NCI-H1694 treated with DMSO at 0.1 percent for 48 hours (cell line): ENCODE measurements around the gene TREX2.
A peak's percentile ranks its signal among the peaks of the same experiment; 100 is the strongest.

Experiments used
- DNase-seq: peaks from one replicate; lab custom pipeline; 2025; lab: John Stamatoyannopoulos, UW

Gene TREX2, protein sequence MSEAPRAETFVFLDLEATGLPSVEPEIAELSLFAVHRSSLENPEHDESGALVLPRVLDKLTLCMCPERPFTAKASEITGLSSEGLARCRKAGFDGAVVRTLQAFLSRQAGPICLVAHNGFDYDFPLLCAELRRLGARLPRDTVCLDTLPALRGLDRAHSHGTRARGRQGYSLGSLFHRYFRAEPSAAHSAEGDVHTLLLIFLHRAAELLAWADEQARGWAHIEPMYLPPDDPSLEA

DNA sequence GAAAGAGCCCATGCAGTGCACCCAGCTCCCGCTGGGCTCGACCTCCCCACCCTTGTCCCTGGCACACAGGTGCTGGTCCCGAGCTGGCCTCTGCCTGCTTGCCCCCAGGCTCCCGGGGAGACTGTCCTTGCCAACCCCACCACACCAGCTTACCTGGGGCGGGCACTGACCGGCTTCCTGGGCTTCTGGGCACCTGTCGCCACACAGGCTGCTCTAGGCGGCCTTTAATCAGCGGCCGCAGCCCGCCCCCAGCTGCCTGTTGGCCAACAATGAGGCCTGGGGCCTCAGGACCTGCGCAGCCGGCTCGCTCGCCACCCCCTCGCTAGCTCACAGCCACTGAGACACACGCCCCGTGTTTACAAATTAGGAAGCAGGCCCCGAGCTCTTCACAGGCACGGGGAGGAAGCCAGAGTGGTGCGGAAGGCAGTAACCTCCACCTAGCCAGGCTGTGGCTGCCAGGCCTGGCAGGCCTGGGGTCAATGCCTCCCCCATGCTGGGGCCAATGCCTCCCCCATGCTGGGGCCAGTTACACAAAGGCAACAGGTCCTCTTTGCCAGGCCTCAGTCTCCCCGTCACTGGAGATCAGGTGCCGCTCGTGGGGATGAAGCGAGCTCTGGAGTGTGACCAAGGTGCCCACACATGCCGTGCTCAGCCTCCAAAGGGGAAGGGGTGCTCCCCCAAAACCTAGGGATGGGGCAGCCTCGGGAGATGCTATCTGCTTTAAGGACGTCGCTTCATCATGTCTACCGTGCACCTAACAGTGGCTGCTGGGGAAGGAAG, at the start of gene TREX2:
Gene TREX2, minus strand, starts transcription at position 201 of the 780 bp plus-strand sequence. CDS start 626 bp downstream, outside the sequence.
- DNase-seq: no peak

DNA sequence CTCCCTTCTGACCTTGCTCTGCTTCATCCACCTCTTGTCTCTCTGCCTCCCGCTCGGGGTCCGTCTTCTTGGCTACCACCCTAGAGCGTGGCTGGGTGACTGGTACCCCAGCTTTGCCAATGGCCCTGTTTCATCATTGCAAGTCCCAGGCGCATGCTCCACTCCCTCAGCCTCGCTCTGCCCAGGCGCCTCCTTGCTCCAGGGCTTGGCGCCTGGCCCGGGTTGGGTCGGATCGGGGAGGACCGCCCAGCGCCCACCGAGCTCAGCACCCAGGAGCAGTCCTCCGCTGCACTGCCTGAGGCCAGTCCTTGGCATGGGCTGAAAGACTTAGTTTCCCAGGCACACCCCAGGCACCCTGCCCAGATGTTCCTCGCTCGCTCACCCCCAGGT, 49.5 kb upstream of the TREX2 start:
- DNase-seq: peak; percentile 54

DNA sequence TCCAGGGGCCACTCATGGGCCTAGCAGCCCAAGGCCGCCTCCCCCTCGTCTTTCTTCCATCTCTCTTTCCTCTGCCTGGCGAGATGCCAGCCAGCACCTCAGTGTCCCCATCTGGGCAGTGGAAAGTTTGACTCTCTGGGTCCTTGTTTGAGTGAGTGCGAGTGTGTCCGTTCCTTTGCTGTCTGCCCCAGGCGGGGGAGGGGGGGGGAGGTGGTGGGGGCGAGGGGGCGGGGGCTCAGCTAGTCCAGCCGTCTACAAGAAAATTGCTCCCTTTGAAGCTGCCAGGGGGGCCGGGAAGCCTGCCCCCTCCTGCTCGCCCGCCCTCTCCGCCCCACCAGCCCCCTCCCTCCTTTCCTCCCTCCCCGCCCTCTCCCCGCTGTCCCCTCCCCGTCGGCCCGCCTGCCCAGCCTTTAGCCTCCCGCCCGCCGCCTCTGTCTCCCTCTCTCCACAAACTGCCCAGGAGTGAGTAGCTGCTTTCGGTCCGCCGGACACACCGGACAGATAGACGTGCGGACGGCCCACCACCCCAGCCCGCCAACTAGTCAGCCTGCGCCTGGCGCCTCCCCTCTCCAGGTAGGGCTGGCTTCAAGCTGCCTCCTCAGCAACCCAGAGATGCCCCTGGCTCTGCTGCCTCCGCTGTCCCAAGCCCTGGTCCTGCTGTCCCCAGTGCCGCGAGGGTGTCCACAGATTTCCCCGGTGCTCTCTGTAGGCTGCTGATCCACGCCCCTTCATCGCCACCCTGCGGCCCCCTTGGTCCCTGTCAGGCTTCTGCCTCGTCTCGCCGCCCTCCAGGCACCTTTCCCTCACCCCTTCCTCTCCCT, 48.9 kb upstream of the TREX2 start, which contains the start of gene BGN:
Gene BGN, plus strand, starts transcription at position 440 of the 821 bp plus-strand sequence. CDS start 9,652 bp downstream, outside the sequence.
- DNase-seq: peak; percentile 56

DNA sequence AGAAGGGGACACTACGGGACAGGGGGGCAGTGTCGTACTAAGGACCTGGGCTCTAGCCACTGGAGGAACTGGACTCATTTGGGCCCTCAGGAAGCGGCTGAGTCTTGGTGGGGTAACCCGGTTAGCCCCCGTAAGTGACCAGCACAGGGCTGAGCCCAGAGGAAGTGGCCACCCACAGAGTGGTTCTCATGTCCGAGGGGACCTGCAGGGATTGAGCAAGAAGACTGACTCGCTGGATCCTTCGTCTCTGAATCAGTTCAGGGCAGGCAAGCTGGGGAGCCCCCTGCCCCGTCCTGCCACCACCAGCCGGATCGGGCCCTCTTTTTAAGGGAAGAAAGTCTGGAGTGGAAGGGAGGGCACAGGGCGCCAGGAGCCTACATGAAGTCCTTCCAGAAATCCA, 48.2 kb upstream of the TREX2 start:
- DNase-seq: no peak

DNA sequence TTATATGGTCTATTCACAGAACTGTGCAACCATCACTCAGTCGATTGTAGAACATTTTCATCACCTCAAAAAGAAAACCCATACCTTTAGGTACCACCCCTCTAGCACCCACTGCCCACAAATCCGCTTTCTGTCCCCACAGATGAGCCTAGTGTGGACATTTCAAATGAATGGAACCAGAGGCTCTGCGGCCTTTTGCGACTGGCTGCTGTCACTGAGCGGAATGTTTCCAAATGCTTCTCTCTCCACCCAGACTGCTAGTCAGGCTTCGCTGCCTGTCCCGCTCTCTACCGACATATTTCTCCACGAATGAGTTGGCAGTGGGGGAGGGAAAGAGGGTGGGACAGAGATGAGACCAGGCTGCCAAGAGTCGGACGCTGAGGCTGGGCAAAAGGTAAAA, 47.2 kb upstream of the TREX2 start:
- DNase-seq: no peak

DNA sequence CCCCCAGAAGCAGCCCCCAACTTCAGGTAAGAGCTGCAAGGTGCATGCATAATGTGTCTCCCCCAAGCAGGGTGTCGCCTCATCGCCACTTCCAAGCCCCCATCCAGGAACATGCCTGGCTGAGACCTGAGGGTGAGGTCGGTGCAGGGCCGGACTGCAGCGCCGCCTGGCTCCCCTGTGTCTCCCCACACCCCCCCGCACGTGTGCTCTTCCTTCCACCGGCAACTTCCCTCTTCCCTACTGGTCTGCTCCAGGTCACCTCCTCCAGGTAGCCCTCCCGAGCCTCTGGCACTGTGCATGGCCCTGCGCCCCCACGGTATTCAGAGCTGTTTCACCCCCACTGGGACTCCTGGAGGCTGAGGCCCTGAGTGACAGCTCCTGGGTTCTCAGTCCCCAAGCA, 46.7 kb upstream of the TREX2 start:
- no peak for DNase-seq

DNA sequence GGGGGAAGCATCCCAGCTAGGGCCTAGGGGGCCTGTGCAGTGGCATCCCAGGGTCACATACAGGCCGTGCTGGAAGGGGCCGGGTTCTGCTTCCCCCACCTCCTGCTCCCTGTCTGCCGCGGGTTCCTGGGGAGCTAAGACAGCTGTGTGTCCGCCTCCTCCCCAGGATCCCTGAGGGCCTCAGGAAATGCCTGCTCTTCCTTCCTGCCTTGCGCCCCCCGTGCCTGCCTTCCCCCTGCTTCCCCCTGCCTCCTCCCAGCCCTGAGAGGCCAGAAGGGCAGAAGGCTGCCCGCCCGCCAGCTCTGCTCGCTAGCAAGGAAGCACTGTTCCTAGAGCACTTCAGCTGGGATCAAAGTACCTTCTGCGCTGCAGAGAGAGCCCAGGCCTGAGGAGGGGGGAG, 46.1 kb upstream of the TREX2 start:
- DNase-seq: no peak

DNA sequence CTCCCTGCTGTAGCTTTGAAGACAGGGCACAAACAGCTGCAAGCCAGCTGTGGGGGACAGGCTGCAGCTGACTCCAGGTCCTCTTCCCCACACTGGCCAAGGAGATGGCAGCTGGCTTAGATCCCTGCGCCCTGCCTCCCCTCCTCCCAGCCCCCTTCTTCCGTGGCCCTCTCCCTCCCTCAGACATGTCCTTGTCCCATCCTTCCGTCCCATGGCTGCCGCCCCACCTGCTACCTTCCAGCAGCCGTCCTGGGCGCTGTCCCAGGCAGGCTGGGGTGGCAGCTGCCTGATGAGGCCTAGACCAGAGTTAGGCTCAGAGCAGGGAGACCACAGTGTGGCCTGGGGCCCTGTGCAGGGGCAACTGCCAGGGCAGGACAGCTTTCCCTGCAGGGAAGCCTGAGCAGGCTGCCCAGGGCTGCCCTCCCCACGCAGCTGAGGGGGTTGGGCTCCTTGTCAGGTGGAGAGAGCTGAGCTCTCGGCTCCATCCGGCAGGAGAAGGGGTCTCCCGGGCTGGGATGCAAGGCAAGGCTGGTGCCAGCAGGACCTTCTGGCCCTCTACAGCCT, 45.6 kb upstream of the TREX2 start:
- DNase-seq: no peak

DNA sequence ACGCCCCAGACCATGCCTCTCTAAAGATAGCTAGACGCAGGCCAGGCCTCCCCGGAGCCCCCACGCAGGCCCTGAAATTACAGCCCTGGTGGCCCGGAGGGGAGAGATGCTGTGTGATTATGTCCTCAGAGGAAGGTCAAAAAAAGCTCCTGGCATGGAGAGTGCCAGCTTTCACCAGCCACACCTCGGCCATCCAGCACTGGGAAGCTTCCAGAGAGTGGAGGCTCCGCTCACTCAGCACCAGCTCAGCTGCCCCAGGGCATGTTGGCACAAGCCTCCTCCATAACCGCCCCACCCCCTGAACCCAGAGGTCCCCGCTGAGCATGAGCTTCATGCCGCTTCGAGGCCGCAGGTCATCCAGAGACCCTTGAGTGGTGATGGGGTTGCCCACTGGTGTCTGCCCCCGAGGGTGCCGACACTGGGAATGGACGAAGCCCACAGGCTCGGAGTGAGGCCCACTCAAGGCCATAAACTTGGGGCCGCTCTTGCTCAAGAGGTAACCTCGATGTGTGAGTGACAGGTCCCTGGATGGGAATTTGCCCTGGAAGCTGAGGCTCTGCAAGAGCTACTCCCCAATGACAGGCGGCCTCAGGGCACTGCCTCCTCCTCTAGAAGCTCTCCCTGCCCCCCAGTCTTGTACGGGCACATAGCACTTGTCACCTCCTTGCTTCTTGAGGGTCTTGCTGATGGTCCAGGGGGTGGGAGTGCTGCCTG, 44.5 kb upstream of the TREX2 start:
- DNase-seq: no peak

DNA sequence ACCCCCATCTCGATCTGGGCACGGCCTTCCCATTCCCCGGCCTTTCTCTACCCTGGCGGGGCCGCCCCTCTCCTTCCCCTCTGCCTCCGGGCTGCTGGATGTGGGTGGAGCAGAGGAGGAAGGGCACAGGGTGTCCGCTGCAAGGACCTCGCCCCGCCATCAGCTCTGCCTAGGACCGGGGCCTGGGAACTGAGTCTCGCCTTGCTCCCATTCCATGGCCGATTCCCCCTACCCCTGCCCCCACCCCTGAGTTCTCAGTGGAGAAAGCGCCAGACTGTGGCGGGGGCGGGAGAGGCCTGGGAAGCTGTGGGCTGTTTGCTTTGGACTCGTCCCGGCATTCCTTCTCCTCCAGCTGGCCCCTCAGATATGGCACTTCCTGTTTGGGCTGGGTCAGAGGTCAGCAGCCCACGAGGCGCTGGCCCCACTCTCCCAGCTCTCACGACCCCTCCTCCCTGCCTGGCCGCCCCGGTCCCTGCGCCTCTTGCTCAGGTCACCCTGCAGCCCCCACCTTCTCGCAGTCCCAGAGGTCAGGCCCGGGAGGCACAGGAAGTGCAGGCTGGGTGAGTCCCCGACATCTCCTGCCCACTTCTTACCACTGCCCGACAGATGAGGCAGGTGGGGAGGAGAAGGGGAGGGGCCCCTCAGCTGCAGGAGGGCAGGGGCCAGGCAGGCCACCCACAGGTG, 42.5 kb upstream of the TREX2 start:
- no peak for DNase-seq

DNA sequence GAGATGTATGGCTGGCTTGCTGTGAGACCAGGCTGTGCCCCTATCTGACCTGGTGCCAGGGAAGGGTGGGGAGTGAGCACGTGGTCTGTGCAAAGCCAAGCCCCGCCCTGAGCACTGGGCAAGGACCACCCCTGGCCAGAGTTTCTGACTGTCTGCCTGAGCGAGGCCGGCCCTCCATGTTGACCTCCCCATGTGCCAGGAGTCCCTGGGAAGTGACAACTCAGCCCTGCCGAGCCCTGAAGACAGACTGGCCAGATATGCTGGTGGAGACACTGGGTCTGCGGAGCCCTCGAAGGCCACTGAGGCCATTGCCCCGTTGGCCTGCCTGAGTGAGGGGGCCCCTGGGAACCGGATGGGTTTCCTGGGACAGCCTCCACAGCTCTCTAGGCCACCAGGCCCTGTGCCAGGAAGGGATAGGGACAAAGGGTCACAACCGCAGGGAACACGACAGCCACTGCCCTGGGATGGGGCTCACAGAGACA, 41.8 kb upstream of the TREX2 start:
- no peak for DNase-seq

DNA sequence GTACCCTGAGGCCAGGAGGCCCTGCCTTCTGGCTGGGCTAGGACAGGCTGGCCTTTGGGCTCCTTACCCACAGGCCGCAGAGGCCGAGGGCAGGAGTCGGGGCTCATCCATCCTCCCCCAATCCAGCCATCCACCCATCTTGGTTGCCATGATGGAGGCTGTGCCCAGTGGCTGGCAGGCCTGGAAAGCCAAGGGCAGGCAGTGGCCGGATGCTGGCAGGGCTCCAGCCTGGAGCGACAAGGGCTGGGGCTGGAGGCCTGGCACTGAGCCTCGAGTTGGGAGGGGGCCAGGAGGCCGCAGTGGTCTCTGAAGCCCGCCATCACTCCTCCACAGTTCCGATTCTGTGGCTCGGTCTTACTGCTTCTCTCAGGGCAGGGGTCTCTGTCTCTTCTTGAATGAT, 40.3 kb upstream of the TREX2 start:
- DNase-seq: no peak

DNA sequence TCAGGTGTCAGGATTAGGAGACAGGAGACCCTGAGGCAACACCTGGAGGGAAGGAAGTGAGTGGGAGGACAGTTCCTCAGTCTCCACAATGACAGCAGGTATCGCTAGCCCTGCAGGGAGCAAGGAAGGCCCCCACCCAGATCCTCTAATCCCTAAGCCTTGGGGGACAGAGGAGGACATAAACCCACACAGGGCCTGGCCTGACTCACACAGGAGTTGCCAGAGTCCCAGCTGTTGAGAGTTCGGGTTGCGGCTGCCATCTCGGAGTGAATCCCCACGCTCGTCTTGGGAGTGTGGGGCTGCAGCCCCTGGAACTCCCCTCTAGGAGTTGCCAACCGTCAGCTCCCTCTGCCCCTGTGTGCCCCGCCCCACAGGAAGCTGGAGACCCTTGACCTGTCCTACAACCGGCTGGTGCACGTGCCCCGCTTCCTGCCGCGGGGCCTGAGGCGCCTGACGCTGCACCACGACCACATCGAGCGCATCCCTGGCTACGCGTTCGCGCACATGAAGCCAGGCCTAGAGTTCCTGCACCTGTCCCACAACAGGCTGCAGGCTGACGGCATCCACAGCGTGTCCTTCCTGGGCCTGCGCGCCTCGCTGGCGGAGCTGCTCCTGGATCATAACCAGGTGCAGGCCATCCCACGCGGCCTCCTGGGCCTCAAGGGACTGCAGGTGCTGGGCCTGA, 39.7 kb upstream of the TREX2 start:
- DNase-seq: no peak

DNA sequence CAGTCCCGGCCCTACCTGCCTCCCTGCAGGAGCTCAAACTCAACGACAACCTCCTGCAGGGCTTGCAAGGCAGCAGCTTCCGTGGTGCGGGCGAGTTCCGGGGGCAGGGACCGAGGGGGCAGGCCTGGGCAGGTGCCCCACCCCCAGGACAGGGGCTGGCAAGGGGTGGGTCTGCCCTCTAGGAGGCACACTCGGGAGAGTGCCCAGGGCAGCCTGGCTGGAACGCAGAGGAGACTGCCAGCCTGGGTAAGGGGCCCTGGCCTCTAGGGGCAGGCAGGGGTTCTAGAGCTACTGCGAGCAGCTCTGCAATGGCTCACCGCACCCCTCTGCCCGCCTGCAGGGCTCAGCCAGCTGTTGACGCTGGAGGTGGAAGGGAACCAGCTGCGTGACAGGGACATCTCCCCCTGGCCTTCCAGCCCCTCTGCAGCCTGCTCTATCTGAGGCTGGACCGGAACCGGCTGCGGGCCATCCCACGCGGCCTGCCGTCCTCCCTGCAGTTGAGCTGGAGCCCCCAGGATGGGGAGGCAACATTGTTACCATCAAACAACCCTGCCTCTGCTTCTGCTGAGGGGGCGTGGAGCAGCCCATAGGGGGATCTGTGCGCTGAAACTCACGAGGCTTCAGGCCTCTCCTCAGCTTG, 36.6 kb upstream of the TREX2 start:
- DNase-seq: no peak

DNA sequence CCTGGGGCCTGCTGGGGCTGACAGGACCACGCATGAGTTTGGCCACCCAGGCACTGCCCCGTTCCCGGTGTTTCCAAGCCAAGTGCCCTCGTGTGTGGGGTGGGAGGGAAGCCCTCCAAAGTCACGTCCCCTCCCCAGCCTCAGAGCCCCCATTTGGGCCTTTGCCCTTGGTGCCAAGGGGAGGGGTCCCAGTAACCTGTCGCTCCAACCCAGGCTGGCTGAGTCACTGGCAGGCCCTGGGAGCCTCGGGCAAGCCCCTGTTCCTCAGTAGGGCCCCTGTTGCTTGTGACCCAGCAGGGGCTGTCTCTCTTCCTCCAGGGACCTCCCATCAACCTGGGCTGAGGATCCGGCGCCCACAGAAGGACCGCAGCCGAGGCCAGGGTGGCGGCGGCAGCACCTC, 35.2 kb upstream of the TREX2 start:
- no peak for DNase-seq

DNA sequence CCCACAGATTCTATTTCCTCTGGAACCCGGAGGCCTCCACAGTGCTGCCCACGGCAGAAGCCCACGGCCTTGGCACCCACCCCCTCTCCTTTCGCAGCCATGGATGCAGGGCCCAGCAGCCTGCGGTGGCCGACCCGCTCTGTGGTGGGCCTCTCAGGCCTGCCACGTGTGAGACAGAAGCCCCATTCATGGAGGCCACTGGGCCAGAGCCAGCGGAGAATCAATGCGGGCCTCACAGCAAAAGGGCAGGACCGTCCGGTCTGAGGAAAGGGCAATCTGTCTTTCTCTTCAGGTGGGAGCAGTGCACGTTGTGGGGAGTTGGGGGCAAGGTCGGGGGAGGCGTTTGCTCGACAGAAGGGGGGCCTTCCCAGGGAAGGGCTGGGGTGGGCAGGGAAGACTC, 32.9 kb upstream of the TREX2 start:
- DNase-seq: no peak

DNA sequence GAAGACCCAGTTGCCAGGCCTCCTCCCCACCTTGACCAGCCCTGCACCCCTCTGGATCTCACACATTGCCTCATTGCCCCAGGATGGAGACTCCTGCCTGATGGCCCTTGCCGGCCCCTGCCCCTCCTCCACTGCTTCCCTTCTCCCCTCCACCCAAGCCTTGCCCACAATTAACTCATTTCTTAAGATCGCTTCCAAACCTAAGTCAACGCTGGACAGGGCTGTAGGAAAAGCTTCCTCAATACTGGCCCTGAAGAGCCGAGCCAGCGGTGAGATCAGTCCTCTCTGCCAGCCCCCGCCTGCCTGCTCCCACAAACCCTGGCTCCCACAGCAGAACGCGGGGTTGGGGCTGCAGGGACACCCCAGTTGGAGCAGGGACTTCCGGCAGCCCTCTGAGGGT, 32.0 kb upstream of the TREX2 start:
- no peak for DNase-seq

DNA sequence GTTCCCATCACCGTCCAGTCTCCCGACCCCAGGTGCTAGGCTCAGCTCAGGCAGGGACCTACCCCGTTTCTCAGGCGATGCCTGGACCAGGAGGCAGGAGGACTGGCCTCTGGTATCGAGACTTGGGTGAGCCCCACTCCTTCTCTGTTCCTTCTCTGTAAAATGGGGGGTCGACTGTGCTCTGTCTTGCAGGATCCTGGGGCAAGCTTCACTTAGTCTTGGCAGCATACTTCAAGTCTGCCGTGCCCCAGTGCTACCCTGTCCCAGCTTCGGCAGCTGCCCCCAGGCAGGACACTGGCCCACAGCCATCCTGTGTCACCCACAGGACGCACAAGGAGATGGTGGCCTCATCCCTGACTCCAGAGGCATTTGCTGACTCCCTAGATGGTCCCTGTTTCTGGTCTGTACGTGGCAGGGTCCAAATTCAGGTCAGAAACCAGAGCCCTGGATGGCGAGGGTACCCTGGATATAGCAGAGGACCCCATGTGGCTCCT, 31.6 kb upstream of the TREX2 start:
- no peak for DNase-seq

DNA sequence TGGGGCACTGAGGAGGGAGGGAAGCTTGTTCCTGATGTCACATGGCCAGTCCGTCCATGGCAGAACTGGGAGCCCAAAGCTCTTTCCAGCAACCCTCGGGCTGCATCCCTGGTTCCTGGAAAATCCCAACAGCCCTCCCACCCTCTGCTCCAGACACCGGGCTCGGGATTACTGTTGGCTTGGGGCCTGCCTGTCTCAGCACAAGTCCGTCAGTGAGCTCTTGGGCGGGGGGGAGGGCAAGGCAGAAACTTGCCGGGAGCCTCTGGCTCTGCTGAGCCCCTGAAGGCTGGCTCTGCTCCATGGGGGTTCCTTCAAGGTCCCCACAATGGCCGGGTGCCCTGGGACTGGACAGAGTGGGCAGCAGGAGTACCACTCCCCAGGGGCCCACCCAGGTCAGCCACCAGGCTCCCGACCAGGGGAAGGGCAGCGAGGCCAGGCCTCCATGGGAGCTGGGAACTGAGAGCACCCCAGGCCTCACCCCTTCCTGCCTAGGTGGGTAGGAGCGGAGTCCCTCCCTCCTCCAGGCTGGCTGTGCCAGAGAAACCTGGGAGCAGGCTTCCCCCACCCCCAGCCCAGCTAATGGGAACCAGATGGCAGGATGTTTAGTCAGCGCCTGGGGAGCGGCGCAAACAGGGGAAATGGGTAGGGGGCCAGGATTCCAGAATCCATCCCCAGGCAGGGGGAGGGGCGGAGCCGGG, 31.0 kb upstream of the TREX2 start:
- peak; percentile 80 for DNase-seq
